OCI-LY7 (cell line): ENCODE measurements around the gene AHCYL1.

Source experiments
- EZH2phosphoT487 ChIP-seq: fragments of 200-600 bp; sonication (generic); IDR thresholded peaks from 2 replicates; pipeline ENCODE4 v1.6.1; 2018; ENCODE audit warnings: low read depth, borderline replicate concordance, mild to moderate bottlenecking, mixed run types, antibody characterized with exemption, low read length, moderate library complexity, mixed read lengths
- TF ChIP-seq, protein P1 (sequence below): fragments of 200-600 bp; sonication (generic); conservative IDR thresholded peaks from 2 replicates; pipeline ENCODE4 v1.5.1; 2014; ENCODE audit warnings: mild to moderate bottlenecking, antibody characterized with exemption, low read length, moderate library complexity, mixed read lengths

DNA sequence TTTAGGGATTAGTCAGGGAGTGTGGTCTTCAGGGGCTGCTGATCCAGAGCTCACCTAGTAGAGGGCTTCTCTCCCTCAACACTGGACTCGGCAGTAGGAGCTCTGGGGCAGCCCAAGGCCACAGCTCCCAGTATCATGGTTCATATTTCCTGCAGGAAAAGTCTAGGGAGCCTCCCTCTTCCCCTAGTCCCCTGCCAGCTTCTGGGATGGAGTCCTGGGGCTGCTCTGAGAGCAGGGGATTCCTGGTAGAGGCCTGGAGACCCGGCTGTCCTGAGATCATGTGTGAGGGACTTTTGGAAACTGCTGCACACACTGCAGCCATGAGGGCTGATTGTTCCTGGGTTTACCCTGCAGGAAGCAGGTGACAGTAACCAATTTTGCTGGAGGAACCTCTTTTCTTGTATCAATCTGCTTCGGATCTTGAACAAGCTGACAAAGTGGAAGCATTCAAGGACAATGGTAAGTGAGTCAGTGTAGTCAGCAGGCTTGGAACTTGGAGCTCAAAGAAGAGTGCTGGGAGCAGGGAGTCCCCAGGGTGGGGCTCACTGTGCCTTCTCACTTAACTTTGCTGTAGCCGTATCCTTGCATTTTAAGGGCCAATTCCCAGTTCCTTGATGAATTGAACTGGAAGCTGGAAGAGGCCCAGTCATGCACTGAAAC, 66.2 kb downstream of the AHCYL1 start:
- no peak for TF ChIP-seq EZH2phosphoT487
- TF ChIP-seq, protein P1, sequence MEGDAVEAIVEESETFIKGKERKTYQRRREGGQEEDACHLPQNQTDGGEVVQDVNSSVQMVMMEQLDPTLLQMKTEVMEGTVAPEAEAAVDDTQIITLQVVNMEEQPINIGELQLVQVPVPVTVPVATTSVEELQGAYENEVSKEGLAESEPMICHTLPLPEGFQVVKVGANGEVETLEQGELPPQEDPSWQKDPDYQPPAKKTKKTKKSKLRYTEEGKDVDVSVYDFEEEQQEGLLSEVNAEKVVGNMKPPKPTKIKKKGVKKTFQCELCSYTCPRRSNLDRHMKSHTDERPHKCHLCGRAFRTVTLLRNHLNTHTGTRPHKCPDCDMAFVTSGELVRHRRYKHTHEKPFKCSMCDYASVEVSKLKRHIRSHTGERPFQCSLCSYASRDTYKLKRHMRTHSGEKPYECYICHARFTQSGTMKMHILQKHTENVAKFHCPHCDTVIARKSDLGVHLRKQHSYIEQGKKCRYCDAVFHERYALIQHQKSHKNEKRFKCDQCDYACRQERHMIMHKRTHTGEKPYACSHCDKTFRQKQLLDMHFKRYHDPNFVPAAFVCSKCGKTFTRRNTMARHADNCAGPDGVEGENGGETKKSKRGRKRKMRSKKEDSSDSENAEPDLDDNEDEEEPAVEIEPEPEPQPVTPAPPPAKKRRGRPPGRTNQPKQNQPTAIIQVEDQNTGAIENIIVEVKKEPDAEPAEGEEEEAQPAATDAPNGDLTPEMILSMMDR: no peak
